ENCODE data around the gene XXYLT1. TPM values are rescaled to one million over a fixed set of nuclear protein-coding genes. Genes with fewer than 3 reads are reported as not detected.

Gene XXYLT1
- polyA plus RNA-seq, 2 of the 4 experiments (the other 2 are of a cell fraction): 11.9 to 12.0 TPM

- no peak for TF ChIP-seq FOXS1 (CRISPR knock-in tag; IDR thresholded peaks at IDR 0.05)
Observed at GRCh38 chr3:195137638-195138588, 133.0 kb downstream of the XXYLT1 start (continued).

DNA sequence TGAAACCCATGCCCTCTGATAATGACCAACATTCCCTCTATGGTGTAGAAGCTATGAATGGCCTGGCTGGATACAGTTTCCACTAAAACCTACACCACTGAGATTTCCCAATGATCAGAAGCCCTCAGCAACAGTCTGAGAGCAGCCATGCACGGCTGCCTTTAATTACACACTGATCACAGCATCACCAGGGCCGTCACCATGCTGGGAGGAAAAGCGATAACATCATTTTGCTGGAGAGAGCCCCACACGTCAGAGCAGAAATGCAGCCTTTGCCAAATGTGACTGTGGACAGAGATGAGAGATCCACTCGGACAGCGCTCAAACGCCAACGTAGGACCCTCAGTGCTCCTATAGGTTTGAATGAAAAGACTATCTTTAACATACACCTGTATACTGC, 135.0 kb downstream of the XXYLT1 start:
- POLR2A ChIA-PET: no interaction called here
- 84% methylated on average over 8 of the region's 8 CpGs for WGBS (ENCODE audit: missing lambda C conversion rate)
- H3K4me3 ChIP-seq: no peak overlapping the region
- FAIRE-seq: no peak
- no peak overlapping the region for H3K4me2 ChIP-seq
- no peak for ATAC-seq
- no peak for TF ChIP-seq KDM5A (IDR thresholded peaks at IDR 0.05)
- TF ChIP-seq JUNB (IDR thresholded peaks at IDR 0.05): no peak
- TF ChIP-seq, protein P1, sequence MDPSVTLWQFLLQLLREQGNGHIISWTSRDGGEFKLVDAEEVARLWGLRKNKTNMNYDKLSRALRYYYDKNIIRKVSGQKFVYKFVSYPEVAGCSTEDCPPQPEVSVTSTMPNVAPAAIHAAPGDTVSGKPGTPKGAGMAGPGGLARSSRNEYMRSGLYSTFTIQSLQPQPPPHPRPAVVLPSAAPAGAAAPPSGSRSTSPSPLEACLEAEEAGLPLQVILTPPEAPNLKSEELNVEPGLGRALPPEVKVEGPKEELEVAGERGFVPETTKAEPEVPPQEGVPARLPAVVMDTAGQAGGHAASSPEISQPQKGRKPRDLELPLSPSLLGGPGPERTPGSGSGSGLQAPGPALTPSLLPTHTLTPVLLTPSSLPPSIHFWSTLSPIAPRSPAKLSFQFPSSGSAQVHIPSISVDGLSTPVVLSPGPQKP (IDR thresholded peaks at IDR 0.05; ENCODE audit: low read depth, low read length): no peak
- no peak for TF ChIP-seq POLR2A (IDR thresholded peaks at IDR 0.05; ENCODE audit: low read length)
- no peak for TF ChIP-seq HES2 (IDR thresholded peaks at IDR 0.05)
- TF ChIP-seq, protein P2, sequence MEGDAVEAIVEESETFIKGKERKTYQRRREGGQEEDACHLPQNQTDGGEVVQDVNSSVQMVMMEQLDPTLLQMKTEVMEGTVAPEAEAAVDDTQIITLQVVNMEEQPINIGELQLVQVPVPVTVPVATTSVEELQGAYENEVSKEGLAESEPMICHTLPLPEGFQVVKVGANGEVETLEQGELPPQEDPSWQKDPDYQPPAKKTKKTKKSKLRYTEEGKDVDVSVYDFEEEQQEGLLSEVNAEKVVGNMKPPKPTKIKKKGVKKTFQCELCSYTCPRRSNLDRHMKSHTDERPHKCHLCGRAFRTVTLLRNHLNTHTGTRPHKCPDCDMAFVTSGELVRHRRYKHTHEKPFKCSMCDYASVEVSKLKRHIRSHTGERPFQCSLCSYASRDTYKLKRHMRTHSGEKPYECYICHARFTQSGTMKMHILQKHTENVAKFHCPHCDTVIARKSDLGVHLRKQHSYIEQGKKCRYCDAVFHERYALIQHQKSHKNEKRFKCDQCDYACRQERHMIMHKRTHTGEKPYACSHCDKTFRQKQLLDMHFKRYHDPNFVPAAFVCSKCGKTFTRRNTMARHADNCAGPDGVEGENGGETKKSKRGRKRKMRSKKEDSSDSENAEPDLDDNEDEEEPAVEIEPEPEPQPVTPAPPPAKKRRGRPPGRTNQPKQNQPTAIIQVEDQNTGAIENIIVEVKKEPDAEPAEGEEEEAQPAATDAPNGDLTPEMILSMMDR (IDR thresholded peaks at IDR 0.05): no peak
- no peak for TF ChIP-seq CHD2 (IDR thresholded peaks at IDR 0.05; ENCODE audit: low read length, partially characterized antibody)
- TF ChIP-seq USF2 (IDR thresholded peaks at IDR 0.05): no peak
- TF ChIP-seq PBX3 (IDR thresholded peaks at IDR 0.05): no peak
- no peak for TF ChIP-seq NPAS2 (CRISPR knock-in tag; IDR thresholded peaks at IDR 0.05; ENCODE audit: borderline replicate concordance)
- TF ChIP-seq ZC3H11A (IDR thresholded peaks at IDR 0.05): no peak
- TF ChIP-seq HOXA7 (CRISPR knock-in tag; IDR thresholded peaks at IDR 0.05): no peak
- no peak for TF ChIP-seq HOXB5 (CRISPR knock-in tag; IDR thresholded peaks at IDR 0.05)
- no peak for TF ChIP-seq ZFP36 (IDR thresholded peaks at IDR 0.05; ENCODE audit: borderline replicate concordance, partially characterized antibody)
- no peak for TF ChIP-seq TFCP2L1 (CRISPR knock-in tag; IDR thresholded peaks at IDR 0.05)
- no peak for TF ChIP-seq SMC3 (IDR thresholded peaks at IDR 0.05)
- TF ChIP-seq CHD4 (IDR thresholded peaks at IDR 0.05; ENCODE audit: borderline replicate concordance): no peak
- no peak for TF ChIP-seq FOSB (CRISPR knock-in tag; IDR thresholded peaks at IDR 0.05)
- TF ChIP-seq MAZ (IDR thresholded peaks at IDR 0.05; ENCODE audit: borderline replicate concordance, low read depth, low read length): no peak
- TF ChIP-seq BHLHE40 (IDR thresholded peaks at IDR 0.05; ENCODE audit: low read depth, low read length): no peak
- H3K27ac ChIP-seq: no peak overlapping the region
- CTCF ChIA-PET: no interaction called here
- DNase-seq (ENCODE audit: low read depth in 1 of 2, low spot score in 1 of 2): no peak
- H3K9me3 ChIP-seq: no peaks in the 10 kb centered on the region
- H3K4me1 ChIP-seq: no peaks in the 10 kb centered on the region

Measured in A549 (cell line).